Measurements from ENCODE around the gene ZNF429.
"Not testable (repeated sequence)": the region's sequence is repeated elsewhere in the genome, so short reads cannot be mapped to it uniquely, and the experiment has no call there.

ZNF429 gene

DNA sequence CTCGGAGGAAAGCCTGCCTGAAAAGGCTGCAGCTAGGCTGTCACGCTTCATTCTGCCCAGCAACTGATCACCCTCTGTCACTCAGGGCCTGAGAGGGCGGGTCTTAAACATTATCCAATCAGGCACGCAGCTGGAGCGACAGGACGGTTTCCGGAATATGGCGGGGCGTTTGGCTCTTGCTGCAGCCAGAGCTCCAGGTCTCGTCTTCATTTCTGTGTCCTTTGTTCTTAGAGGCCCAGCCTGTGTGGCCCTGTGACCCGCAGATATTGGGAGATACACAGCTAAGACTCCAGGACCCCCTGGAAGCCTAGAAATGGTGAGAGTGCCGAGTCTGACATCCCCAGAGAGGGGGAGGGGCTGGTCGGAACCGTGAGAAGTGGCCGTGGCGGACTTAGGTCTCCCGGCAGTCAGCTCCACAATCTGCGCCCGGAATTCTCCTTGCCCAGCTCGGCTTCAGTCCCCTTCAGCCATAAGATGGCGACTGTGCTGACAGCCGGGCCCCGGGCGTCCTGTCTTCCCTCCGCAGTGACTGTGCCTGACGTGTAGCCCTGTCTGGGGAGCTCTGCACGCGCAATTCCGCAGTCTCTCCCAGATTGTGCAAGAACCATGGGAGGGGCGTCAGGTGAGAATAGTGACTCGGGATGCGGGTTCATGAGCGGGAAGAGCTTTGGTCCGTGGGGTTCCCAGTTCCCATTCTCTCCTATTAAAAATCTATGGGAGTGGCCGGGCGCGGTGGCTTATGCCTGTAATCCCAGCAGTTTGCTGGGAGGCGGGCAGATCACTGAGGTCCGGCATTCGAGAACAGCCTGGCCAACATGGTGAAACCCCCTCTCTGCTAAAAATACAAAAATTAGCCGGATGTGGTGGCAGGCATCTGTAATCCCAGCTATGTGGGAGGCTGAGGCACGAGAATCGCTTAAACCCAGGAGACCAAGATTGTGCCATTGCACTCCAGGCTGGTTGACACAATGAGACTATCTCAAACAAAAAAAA is at the start of gene ZNF429:
ZNF429 (plus strand) TSS at position 144 of the 993 bp plus-strand sequence; CDS start at position 314, 170 bp downstream.
- peak; percentile 97 for DNase-seq (ENCODE audit: low spot score)

- DNase-seq (ENCODE audit: low spot score) = no peak
Measured at GRCh38 chr19:21460686-21461085, 44.7 kb upstream of the ZNF429 start.

DNA sequence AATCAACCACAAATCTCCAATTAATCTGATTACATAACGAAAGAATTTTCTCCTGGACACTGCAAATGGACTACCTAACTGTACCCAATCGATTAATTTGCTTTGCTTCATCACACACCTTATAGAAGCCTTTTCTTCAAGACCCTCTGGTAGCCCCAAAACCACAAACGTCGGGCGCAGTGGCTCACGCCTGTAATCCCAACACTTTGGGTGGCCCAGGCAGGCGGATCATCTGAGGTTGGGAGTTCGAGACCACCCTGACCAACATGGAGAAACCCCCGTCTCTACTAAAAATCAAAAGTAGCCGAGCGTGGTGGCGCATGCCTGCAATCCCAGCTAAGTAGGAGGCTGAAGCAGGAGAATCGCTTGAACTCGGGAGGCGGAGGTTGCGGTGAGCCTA is 42.9 kb upstream of the ZNF429 start:
- no peak for DNase-seq (ENCODE audit: low spot score)

DNA sequence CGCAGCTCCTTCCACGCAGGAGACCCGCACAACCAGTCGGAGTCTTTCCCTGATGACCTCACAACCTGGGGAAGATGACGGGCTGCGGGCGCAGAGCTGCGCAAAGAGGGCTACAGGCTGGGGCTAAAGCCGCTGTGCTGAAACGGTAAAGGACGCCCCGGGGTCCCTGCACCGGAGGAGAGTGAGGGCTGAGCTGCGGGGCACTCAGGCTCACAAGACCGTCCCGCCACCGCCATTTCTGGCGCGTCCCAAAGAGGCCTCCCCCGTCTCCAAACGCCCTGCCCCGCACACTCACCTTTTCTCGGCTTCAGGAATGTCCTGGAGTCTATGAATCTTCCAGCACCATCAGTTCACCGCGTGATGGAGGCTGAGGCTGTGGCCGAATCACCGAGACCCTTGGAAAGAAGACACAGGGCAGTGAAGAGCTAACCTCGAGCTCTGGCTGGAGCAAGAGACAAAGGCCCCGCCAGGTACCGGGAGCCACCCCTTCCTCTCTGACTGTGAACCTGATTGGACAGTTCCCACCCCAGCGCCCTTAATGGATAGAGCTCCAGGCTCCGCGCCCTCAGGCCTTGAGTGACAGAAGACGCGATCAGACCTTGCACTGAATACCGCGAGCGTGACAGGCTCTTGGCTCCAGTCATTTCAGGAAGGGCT is 41.8 kb upstream of the ZNF429 start:
- DNase-seq (ENCODE audit: low spot score) = no peak

DNA sequence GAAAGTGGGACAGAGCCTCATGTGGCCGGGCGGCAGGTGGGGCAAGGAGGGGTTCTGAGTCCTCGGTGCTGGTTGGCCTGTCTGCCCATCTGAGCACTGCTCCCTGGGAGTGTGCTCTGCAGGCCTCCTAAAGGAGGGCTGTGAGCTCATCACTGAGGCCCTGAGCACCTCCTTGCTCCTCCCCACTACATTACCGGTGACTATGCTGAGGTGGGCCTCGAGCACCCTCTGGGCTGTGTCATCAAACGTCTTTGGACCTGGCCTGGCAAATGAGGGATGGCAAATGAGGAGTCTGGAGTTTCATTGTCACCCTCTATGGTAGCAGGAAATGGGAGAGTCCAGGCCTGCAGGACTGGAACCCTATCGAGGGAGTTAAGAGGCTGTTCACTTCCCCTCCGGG is 38.8 kb upstream of the ZNF429 start:
- DNase-seq (ENCODE audit: low spot score) = no peak

DNA sequence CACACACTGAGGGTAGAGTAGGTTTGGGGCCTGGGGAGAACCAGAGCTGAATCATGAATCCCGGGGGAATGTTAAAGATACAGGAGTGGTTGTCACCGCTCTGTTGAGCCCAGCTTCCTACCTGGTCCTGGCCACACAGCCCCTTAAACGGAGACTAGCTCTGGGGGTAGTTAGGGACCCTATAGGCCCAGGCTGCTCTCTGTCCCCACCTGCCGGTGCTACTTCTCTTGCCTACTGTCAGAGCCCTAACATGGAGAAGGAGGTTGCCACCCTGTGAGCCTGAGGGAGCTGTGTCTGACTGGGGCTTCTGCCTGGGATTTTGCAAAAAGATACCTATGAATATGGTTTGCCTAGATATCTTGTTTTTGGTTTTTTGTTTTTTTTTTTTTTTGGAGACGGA is 36.6 kb upstream of the ZNF429 start:
- no peak for DNase-seq (ENCODE audit: low spot score)

- DNase-seq (ENCODE audit: low spot score) = no peak
Measured at GRCh38 chr19:21472507-21472906, 32.9 kb upstream of the ZNF429 start.

DNA sequence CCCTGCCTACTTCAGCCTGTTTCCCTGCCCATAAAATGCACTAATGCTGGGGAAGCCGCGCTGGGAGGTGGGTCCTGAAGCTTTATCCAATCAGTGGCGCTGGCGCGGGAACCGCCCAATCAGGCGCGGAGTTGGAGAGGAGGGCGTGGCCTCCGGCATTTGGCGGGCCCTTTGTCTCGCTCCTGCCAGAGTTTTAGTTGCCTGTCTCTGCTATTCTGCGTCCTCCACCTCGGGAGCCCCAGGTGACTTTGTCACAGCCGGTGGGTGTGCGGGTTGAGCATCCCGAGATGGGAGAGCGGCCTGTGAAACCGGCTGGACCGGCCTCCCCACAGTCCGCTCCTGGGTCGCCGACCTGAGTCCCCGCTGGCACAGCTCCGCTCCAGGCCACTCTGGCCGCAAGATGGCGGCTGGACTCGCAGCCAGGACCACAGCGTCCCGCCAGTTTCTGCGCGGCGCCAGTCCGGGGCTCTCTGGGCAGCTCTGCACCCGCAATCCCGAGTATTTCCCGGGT is 30.7 kb upstream of the ZNF429 start:
- DNase-seq (ENCODE audit: low spot score) = peak; percentile 84

GRCh38 chr19:21482361-21482760 is 23.0 kb upstream of the ZNF429 start:
- not testable (repeated sequence) for DNase-seq (ENCODE audit: low spot score)

GRCh38 chr19:21482863-21483276 is 22.5 kb upstream of the ZNF429 start:
- DNase-seq (ENCODE audit: low spot score) = peak; percentile 18

- DNase-seq (ENCODE audit: low spot score) = no peak
Measured at GRCh38 chr19:21483589-21484170, 21.7 kb upstream of the ZNF429 start.

DNA sequence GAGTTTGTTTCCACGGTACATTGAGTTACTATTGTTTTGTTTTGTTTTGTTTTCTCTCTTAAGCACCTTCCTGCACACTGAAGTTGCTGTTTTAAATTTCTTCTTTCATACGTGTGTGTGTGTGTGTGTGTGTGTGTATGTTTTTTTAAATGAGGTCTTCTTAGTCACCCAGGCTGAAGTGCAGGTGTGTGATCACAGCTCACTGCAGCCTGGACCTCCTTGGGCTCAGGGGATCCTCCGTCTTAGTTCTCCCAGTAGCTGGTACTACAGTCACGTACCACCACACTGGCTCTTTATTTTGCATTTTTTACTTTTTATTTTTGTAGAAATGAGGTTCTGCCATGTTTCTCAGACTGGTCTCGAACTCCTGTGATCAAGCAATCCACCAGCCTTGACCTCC is 20.8 kb upstream of the ZNF429 start:
- no peak for DNase-seq (ENCODE audit: low spot score)

GRCh38 chr19:21485926-21486325 is 19.5 kb upstream of the ZNF429 start:
- no peak for DNase-seq (ENCODE audit: low spot score)

DNA sequence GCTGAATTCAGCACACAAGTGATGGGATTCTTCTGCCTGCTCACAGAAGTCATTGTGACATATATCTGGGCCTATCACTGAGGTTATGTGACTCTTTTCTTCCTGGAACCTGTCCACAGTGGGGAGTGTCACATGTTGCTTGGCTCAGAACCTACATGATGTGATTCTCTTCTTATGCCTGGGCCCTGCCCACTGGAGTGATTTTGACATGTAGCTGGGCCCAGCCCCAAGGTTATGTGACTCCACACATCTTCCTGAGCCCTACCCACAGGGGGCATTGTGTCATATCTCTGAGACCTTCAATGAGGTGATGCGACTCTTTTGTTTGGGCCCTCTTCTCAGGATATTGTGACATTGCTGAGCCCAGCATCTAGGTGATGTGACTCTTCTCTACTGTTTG is 17.4 kb upstream of the ZNF429 start:
- DNase-seq (ENCODE audit: low spot score) = no peak

DNA sequence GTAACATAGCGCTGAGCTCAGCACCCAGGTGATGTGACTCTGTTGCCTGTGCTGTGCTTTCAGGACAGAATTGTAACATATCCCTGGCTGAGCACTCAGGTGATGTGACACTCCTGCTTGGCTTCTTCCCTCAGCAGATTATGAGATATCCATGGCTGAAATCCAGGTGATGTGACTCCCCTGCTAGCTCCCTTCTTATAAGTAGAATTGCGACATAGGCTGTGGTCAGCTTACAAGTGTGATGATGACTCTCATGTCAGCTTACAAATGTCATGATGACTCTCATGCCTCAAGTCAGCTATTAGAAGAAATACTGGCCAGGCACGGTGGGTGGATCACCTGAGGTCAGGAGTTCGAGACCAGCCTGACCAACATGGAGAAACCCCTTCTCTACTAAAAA is 14.3 kb upstream of the ZNF429 start:
- no peak for DNase-seq (ENCODE audit: low spot score)

DNA sequence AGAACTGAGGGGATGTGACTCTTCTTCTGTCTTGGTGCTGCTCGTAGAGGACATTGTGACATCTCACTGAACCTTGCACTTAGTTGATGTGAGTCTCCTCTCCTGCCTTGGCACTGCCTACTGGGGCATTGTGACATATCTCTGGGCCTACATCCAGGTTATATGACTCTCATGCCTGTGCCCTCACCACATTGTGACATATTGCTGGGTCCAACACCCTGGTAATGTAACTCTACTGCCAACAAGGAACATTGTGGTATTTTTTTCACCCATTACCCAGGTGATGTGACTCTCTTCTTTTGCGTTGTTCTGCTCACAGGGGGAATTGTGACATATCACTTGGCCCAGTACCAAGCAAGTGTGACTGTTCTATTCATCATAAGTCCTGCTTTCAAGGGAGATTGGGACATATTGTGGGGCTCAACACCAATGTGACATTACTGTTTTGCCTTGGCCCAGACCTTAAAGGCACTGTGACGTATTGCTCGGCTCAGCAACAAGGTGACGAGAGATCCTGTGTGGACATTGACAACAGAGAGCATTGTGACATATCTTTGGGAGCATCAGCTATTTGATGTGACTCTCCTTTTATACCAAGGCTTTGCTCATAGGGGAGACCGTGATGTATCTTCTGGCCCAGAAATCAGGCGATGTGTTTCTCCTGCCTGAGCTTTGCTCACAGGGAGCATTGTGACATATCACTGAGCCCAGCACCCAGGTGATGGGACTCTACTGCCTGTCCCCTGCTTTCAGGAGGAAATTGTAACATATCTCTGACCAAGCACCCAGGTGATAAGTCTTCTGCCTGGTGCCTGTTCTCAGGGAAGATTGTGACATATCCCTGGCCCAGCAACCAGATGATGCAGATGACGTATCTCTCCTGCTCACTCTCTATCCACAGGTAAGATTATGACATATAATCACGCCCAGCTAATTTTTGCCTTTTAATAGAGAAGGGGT is 12.2 kb upstream of the ZNF429 start:
- no peak for DNase-seq (ENCODE audit: low spot score)

DNA sequence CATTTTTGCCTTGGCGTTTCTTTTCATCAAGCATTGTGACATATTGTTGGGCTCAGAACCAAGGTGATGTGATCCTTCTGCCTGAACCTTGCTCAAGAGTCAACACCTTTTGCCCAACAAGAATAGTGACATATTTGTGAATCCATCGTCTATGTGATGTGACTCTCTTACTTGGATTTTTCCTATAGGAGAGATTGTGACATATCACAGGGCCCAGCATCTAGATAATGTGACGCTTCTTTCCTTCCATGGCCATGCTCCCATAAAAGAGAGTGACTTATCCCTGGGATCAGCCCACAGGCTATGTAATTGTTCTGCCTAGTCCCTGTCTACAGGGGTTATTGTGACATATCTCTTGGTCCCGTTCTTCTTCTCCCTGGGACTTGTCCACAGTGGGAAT is 8.5 kb upstream of the ZNF429 start:
- no peak for DNase-seq (ENCODE audit: low spot score)

GRCh38 chr19:21498651-21499050 is 6.8 kb upstream of the ZNF429 start:
- no peak for DNase-seq (ENCODE audit: low spot score)

- DNase-seq (ENCODE audit: low spot score) = no peak
Measured at GRCh38 chr19:21508198-21508597, 2.8 kb downstream of the ZNF429 start.

DNA sequence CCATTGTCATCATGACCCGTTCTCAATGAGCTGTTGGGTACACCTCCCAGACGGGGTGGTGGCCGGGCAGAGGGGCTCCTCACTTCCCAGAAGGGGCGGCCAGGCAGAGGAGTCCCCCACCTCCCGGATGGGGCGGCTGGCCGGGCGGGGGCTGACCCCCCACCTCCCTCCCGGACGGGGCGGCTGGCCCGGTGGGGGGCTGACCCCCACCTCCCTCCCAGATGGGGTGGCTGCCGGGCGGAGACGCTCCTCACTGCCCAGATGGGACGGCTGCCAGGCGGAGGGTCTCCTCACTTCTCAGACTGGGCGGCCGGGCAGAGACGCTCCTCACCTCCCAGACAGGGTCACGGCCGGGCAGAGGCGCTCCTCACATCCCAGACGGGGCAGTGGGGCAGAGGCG is 5.7 kb downstream of the ZNF429 start:
- DNase-seq (ENCODE audit: low spot score) = not testable (repeated sequence)

GRCh38 chr19:21512609-21513008 is 7.2 kb downstream of the ZNF429 start:
- DNase-seq (ENCODE audit: low spot score) = not testable (repeated sequence)

Data from AG08395 (cell line).